ENCODE data around the gene GNG4.
"Not testable (repeated sequence)": the region's sequence is repeated elsewhere in the genome, so short reads cannot be mapped to it uniquely, and the experiment has no call there.

The GNG4 gene

DNA sequence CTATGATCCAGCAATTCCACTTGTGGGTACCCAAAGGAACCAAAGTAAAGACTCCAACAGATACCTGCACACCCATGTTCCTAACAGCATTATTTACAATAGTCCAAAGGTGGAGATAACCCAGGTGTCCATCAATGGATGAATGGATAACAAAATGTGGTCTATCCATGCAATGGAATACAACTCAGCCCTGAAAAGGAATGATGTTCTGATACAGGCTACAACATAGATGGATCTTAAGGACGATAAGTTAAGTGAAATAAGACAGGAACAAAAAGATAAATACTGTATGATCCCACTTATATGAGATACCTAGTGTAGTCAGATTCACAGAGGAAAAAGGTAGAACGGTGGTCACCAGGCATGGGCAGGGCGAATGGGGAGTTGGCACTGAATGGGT is 69.7 kb downstream of the GNG4 start:
- no peak for DNase-seq

DNA sequence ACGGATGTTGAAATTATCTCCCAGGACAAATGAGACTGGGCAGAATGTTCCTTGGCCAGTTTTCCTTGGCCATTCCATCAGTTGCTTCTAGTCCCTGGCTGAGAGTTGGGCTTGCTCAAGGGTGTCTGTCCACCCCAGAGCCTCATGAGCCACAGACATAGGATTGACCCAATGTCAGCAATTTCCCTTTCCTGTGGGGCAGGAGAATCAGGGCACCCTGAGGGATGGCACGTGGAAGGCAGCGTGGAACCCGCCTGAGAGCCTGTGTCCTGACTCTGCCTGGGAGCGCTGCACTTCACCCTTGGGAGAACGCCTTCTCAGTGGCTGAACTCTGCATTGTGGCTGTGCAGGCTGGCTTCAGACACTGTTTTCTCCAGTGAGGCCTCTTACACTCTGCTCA is 74.0 kb downstream of the GNG4 start:
- no peak for DNase-seq

- DNase-seq = no peak
These were observed 75.7 kb downstream of the GNG4 start for GRCh38 chr1:235573880-235574279.

GRCh38 chr1:235572971-235573370 is 76.6 kb downstream of the GNG4 start:
- DNase-seq = not testable (repeated sequence)

- DNase-seq = no peak
These were observed 78.1 kb downstream of the GNG4 start for GRCh38 chr1:235571482-235571881.

DNA sequence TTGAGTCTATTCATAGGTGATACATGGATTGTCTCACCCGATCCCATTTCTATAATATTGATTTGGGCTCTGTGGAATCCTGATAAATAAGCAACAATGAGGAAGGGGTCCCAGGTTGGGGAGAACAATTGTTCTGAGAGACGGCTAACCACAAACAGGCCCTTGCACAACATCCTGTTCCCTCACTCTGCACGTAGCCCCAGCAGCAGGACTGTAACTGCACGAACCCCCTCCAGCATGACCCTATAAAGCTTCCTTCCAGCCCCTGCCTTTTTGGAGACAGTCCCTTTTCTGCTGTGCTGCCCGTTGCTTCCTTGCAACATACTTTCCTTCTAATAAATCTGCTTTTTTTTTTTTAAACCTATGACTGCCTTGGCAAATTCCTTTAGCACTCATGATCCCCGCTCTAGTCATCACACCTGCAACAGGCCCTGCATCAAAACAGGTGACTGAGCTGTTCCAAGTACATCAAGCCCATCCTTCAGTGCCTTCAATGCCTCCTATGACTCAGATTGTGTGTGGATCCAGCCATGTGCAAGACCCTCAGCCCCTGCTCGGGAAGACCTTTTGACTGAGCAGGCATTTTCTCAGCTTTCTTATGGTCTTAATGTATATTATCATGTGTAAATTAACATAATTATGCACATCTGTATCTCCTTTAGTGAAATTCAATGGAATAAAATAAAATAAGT is 81.6 kb downstream of the GNG4 start:
- DNase-seq = no peak

DNA sequence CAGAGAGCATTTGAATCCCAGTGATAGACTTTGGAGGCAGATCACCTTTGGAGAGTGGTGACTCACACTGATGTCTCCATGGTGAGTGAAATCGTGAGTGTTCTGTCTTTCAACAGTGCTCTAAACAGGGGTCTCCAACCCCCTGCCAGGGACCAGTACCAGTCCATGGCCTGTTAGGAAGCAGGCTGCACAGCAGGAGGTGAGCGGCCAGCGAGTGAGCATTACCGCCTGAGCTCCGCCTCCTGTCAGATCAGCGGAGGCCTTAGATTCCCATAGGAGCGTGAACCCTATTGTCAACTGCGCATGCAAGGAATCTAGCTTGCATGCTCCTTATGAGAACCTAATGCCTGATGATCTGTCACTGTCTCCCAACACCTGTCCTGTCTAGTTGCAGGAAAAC is 83.5 kb downstream of the GNG4 start:
- no peak for DNase-seq

GRCh38 chr1:235563513-235564061 is 86.0 kb downstream of the GNG4 start:
- no peak for DNase-seq

GRCh38 chr1:235562589-235562988 is 87.0 kb downstream of the GNG4 start:
- DNase-seq = no peak

- DNase-seq = no peak
These were observed 90.9 kb downstream of the GNG4 start for GRCh38 chr1:235558621-235559169.

GRCh38 chr1:235557495-235557894 is 92.1 kb downstream of the GNG4 start:
- no peak for DNase-seq

GRCh38 chr1:235556807-235557206 is 92.8 kb downstream of the GNG4 start:
- DNase-seq = no peak

GRCh38 chr1:235553112-235553551 is 96.5 kb downstream of the GNG4 start:
- no peak for DNase-seq

GRCh38 chr1:235552146-235552716 is 97.4 kb downstream of the GNG4 start:
- no peak for DNase-seq

DNA sequence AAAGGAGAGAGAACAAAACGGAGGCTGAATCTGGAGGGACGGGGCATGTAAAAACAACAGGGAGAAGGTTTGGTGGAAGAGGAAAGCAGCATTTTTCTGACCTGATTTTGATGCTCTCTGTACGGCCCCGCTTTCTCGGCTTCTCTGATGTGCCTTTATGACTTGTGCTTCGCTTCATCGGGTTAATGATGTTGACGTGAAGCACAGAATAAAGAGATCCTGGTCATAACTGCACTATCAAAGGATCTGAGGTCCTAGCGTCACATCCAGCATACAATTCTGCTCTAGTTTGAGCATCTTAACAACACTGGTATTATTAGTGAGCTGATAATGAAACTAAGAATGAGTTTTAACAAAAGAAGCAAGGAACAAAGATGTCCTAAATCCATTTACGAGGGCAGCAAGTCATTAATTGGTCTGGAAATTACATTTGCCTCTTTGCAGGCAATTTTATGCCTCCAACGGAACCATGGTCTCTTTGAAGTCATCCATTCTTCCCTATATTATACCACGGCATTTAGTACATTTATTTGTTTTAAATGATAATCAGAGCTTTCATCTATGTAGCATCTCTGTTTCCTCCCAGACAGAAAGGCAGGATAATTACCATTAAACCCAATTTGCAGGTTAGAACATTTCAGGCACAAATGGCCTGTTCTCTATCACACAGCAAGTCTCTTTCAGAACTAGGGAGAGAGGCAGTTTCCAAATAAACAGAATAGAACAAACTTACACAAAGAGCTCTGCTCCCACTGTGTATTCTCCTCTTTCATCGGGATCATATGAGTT is 100.0 kb downstream of the GNG4 start:
- DNase-seq = no peak

DNA sequence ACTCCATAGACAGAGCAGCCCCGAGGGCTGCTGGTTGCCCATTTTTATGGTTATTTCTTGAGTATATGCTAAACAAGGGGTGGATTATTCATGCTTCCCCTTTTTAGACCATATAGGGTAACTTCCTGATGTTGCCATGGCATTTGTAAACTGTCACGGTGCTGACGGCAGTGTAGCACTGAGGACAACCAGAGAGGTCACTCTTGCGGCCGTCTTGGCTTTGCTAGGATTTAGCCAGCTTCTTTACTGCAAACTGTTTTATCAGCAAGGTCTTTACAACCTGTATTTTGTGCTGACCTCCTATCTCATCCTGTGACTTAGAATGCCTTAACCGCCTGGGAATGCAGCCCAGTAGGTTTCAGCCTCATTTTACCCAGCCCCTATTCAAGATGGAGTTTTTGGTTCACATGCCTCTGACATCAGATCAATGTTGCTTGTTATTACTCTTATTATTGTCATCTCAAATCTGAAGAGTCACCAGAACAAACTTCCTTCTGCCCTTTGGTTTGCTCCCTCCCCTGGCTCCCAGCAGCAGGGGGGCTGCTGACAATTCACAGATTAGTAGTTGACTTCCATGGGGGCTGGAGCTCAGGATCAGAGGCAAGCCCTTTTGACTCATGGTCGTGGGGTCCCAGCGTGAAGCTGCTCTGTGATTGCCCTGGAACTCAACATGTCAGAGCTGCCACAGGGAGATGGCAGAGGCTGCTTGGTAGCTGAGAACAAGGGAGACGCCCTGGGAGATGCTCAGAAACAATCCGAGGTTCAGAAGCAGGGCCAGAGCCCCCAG is 103.0 kb downstream of the GNG4 start:
- not testable (repeated sequence) for DNase-seq

GRCh38 chr1:235545292-235545930 is 104.2 kb downstream of the GNG4 start:
- no peak for DNase-seq

DNA sequence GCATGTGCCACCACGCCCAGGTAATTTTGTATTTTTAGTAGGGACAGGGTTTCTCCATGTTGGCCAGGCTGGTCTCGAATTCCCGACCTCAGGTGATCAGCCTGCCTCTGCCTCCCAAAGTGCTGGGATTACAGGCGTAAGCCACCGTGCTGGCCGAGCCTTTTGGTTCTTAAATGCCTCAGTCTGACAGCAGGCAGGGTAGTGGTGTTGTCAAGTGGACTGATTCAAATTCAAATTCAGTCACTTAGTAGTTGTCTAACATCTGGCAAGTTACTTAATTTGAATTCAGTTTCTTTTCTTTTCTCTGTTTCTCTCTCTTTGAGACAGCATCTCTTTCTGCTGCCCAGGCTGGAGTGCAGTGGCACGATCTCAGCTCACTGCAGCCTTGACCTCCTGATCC is 106.7 kb downstream of the GNG4 start:
- not testable (repeated sequence) for DNase-seq

DNA sequence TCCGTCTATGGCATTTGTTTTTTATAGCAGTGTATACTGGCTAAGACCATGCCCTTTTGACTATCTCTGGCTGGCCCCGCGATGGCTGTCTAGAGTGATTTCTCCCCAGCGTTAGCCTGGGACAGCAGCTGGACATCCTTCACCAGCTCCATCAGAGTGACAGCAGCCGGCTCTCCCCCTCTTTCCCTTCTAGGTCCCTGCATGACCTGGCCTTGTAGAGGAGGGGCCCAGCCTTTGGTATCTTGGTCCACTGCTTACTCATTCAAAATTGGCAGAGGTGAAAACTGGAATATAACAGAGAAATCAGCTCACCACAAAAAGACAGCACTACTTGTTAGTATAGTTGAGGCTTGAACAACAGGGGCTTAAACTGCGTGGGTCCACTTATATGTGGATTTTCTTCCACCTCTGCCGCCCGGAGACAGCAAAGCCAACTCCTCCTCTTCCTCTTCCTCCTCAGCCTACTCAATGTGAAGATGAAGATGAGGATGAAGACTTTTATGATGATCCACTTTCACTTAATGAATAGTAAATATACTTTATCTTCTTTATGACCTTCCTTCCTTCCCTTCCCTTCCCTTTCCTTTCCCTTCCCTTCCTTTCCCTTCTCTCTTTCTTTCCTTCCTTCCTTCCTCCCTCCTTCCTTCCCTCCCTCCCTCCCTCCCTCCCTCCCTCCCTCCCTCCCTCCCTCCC is 116.0 kb downstream of the GNG4 start:
- DNase-seq = no peak

DNA sequence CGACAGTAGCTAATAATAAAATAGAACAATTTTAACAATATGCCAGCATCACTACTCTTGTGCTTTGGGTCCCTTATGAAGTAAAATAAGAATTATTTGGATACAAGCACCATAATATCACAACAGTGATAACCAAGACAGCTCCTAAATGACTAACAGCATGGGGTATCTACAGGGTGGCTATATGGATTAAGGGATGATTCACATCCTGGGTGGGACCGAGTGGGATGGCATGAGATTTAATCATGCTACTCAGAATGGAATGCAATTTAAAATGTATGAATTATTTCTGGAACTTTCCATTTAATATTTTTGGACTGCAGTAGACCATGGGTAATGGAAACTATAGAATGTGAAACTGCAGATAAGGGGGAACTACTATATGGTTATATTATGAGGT is 117.2 kb downstream of the GNG4 start:
- DNase-seq = no peak

GRCh38 chr1:235527196-235527814 is 122.3 kb downstream of the GNG4 start:
- no peak for DNase-seq
